Uterus (tissue), 2 donors: Measurements from ENCODE around the gene ZNF800.

Experiments used
- CTCF ChIP-seq, 4 experiments: fragments of 200-600 bp in 2 of 4; fragments of 450-650 bp in 2 of 4; sonication (generic) in 2 of 4; IDR thresholded peaks; one replicate each; pipeline ENCODE4 v1.5.1; 2016 to 2019; ENCODE audit warnings: antibody characterized with exemption in 4 of 4, mild to moderate bottlenecking in 2 of 4, moderate library complexity in 1 of 4
- POLR2A ChIP-seq, 2 donors: fragments of 450-650 bp; IDR thresholded peaks; one replicate each; pipeline ENCODE4 v1.6.1; 2016; ENCODE audit warnings: antibody characterized with exemption in 2 of 2, mild to moderate bottlenecking in 1 of 2, moderate library complexity in 1 of 2

GRCh38 chr7:127383123-127383835 is 9.2 kb downstream of the ZNF800 start:
- TF ChIP-seq CTCF (IDR thresholded peaks at IDR 0.05) (no peak), POLR2A (IDR thresholded peaks at IDR 0.05) (no peak)
